K562 (cell line): Measurements from ENCODE around the gene DTNA. TPM values are rescaled to one million over a fixed set of nuclear protein-coding genes. Genes with fewer than 3 reads are reported as not detected.

Source experiments
- ATAC-seq: fragments of 200-7000 bp; cut with Tn5 transposase; 3 replicates; pipeline ENCODE4 v1.9.1; 2020; ENCODE audit warnings: moderate library complexity
- BruUV-seq: library from RNA; stranded (reverse); fragments of 400-500 nt; replicated peaks from 2 replicates; lab custom pipeline; 2021; lab: Mats Ljungman, UMichigan
- CTCF ChIA-PET: fragments of 300-600 bp; formaldehyde crosslinking; extraction: SDS; loops from one replicate; lab custom pipeline; 2021; ENCODE audit warnings: low intra/inter-chr PET ratio; lab: Yijun Ruan, JAX
- POLR2A ChIA-PET: fragments of 300-600, 350-650 bp; sonication (Branson Sonifier 250); formaldehyde crosslinking; extraction: SDS; loops from one replicate; lab custom pipeline; 2021; ENCODE audit warnings: antibody characterized with exemption, inconsistent platforms; lab: Yijun Ruan, JAX
- DNase-seq, 4 experiments: peaks; one replicate each; pipeline versions ENCODE4 v3.0.0 to v3.0.0-alpha.2; 2011 to 2018; ENCODE audit warnings: low spot score in 3 of 4, mixed read lengths in 3 of 4; ENCODE audit errors: extremely low read depth in 1 of 4
- FAIRE-seq: peaks from 2 replicates; lab custom pipeline; 2011; peaks lifted over from hg19 to GRCh38; lab: Jason Lieb, UNC
- H2AFZ ChIP-seq: 2 replicates; pipeline ENCODE4 v1.6.0; 2011; ENCODE audit warnings: low read depth, low read length, control low read depth, inconsistent platforms
- H3K27ac ChIP-seq: fragments of 200-600 bp; 3 replicates; pipeline ENCODE4 v1.8.0; 2011; ENCODE audit warnings: low read depth, mild to moderate bottlenecking, control low read depth, inconsistent platforms, low read length, moderate library complexity, mixed read lengths; ENCODE audit errors: extremely low read depth
- H3K27me3 ChIP-seq, 2 experiments: fragments of 300-600 bp in 1 of 2; 2 replicates in 1 of 2; 3 replicates in 1 of 2; pipeline versions ENCODE4 v1.6.0 to v1.8.0; 2011; ENCODE audit warnings: inconsistent platforms in 2 of 2, low read length in 2 of 2, mild to moderate bottlenecking in 1 of 2, mixed read lengths in 1 of 2, moderate library complexity in 1 of 2; ENCODE audit not compliant: control insufficient read depth in 2 of 2, insufficient read depth in 2 of 2
- H3K36me3 ChIP-seq: fragments of 300-600 bp; 3 replicates; pipeline ENCODE4 v1.8.0; 2011; ENCODE audit warnings: mild to moderate bottlenecking, low read length, inconsistent platforms; ENCODE audit not compliant: control insufficient read depth, insufficient read depth
- H3K4me1 ChIP-seq, 2 experiments: fragments of 200-600 bp in 1 of 2; replicated peaks in 1 of 2; 2 replicates in 1 of 2; 3 replicates in 1 of 2; pipeline versions ENCODE4 v1.5.1 to v1.8.0; 2011; ENCODE audit warnings: inconsistent platforms in 2 of 2, low read length in 2 of 2, mild to moderate bottlenecking in 1 of 2, mixed read lengths in 1 of 2, moderate library complexity in 1 of 2; ENCODE audit not compliant: control insufficient read depth in 2 of 2, insufficient read depth in 2 of 2
- H3K4me2 ChIP-seq: 2 replicates; pipeline ENCODE4 v1.6.1; 2011; ENCODE audit warnings: low read length, control low read depth, inconsistent platforms, mixed read lengths; ENCODE audit not compliant: insufficient read depth
- H3K4me3 ChIP-seq: fragments of 200-600 bp; sonication (generic), shearing (Covaris generic); 2 replicates; pipeline ENCODE4 v1.5.1; 2016; ENCODE audit warnings: control low read depth, inconsistent platforms
- H3K79me2 ChIP-seq: fragments of 200-600 bp; 3 replicates; pipeline ENCODE4 v1.8.0; 2011; ENCODE audit warnings: low read length, inconsistent platforms; ENCODE audit not compliant: control insufficient read depth, insufficient read depth
- H3K9ac ChIP-seq, 2 experiments: 2 replicates each; pipeline versions ENCODE4 v1.6.0 to v1.6.1; 2011; ENCODE audit warnings: low read depth in 2 of 2, low read length in 2 of 2, control low read depth in 1 of 2, inconsistent platforms in 1 of 2, mild to moderate bottlenecking in 1 of 2, mixed read lengths in 1 of 2; ENCODE audit not compliant: insufficient read depth in 1 of 2
- H3K9me1 ChIP-seq: one replicate; pipeline ENCODE4 v1.6.0; 2011; ENCODE audit warnings: inconsistent platforms, mild to moderate bottlenecking, low read length, moderate library complexity; ENCODE audit not compliant: control insufficient read depth, insufficient read depth
- H3K9me3 ChIP-seq: replicated peaks from 2 replicates; pipeline ENCODE4 v1.5.1; 2011; ENCODE audit warnings: low read depth, low read length, inconsistent platforms; ENCODE audit not compliant: control insufficient read depth, insufficient read depth
- H4K20me1 ChIP-seq: replicated peaks from 2 replicates; pipeline ENCODE4 v1.6.1; 2011; ENCODE audit warnings: low read length, inconsistent platforms, mixed read lengths; ENCODE audit not compliant: control insufficient read depth, insufficient read depth
- ATF1 ChIP-seq, 2 experiments: fragments of 450-650 bp in 1 of 2; IDR thresholded peaks; 2 replicates each; pipeline ENCODE4 v1.6.1; 2016; ENCODE audit warnings: missing compliant biosample characterization in 1 of 2, missing genetic modification characterization in 1 of 2
- GABPA ChIP-seq: fragments of 200-800 bp; sonication (Bioruptor generic); conservative IDR thresholded peaks from 2 replicates; pipeline ENCODE4 v1.6.1; 2016; ENCODE audit warnings: low read depth, missing genetic modification characterization, missing compliant biosample characterization
- PBX2 ChIP-seq, 2 experiments: IDR thresholded peaks in 1 of 2; conservative IDR thresholded peaks in 1 of 2; 2 replicates each; pipeline ENCODE4 v1.6.1; 2016; ENCODE audit warnings: low read depth in 2 of 2, mild to moderate bottlenecking in 1 of 2, missing compliant biosample characterization in 1 of 2, missing genetic modification characterization in 1 of 2, moderate library complexity in 1 of 2
- WGBS: fragments of 100-300 bp; shearing (Covaris generic); methylation state at CpG from one replicate; pipeline ENCODE4 v1.1.6; 2016; ENCODE audit warnings: low coverage, mixed read lengths; ENCODE audit not compliant: insufficient coverage; ENCODE audit errors: missing lambda C conversion rate; 5-methylcytosine and 5-hydroxymethylcytosine counted together
- in situ Hi-C: fragments of 300-500 bp; cut with MboI; formaldehyde crosslinking; loops from 4 replicates; pipeline ENCODE4 v1.15.0; 2018; ENCODE audit warnings: inconsistent platforms, mixed read lengths
- intact Hi-C: fragments of 100-400 bp; cut with micrococcal nuclease; formaldehyde crosslinking; loops from 2 replicates; pipeline ENCODE4 v1.14.2; 2022
- polyA plus RNA-seq, 8 experiments: library from polyadenylated mRNA; depleted of rRNA in 4 of 8; stranded (reverse) in 5 of 8; unstranded in 3 of 8; fragments of >200 nt; fragmentation: Nextera tagmentation in 2 of 8; fragmentation: Illumina TruSeq in 1 of 8; extraction: Ambion mirVana in 2 of 8; extraction: Trizol in 1 of 8; gene quantifications; 2 replicates each; pipeline versions ENCODE4 v1.2.1 to v1.2.3, GENCODE V29; 2011 to 2014; ENCODE audit warnings: inconsistent platforms in 1 of 8, missing spikeins in 1 of 8
- total RNA-seq, 7 experiments: library from RNA; depleted of rRNA in 6 of 7; stranded (reverse); fragments of >200 nt in 6 of 7; fragmentation: Illumina TruSeq in 2 of 7; extraction: Trizol in 2 of 7; gene quantifications; 2 replicates each; pipeline versions ENCODE4 v1.2.1 to v1.2.3, GENCODE V29; 2011 to 2021; ENCODE audit warnings: low replicate concordance in 1 of 7
- TF ChIP-seq, protein P1 (sequence below), 2 experiments: fragments of 450-650 bp; formaldehyde crosslinking in 1 of 2; IDR thresholded peaks; 2 replicates each; pipeline versions ENCODE4 v1.4.0 to v1.6.1; 2014 to 2020; ENCODE audit warnings: mild to moderate bottlenecking in 2 of 2, borderline replicate concordance in 1 of 2, low read depth in 1 of 2

Gene DTNA
- total and polyA plus RNA-seq, 9 of the 15 experiments (the other 6 are each of a cell fraction or from before 2014, with no cell fraction given), result 0.07 to 2.4 (median 0.22) TPM; not detected in 2

- CTCF ChIA-PET, result no interaction called here
Observed at GRCh38 chr18:34875150-34875549, 165.1 kb downstream of the DTNA start.

More at GRCh38 chr18:34875150-34875549, 165.1 kb downstream of the DTNA start:
- H3K9me1 ChIP-seq, result no peaks in the 10 kb centered on the region
- peak; percentile 48; the same call in 1 of the 3 replicates for ATAC-seq
- FAIRE-seq, result no peak
- intact Hi-C loops, result no loop called here
- TF ChIP-seq, protein P1, sequence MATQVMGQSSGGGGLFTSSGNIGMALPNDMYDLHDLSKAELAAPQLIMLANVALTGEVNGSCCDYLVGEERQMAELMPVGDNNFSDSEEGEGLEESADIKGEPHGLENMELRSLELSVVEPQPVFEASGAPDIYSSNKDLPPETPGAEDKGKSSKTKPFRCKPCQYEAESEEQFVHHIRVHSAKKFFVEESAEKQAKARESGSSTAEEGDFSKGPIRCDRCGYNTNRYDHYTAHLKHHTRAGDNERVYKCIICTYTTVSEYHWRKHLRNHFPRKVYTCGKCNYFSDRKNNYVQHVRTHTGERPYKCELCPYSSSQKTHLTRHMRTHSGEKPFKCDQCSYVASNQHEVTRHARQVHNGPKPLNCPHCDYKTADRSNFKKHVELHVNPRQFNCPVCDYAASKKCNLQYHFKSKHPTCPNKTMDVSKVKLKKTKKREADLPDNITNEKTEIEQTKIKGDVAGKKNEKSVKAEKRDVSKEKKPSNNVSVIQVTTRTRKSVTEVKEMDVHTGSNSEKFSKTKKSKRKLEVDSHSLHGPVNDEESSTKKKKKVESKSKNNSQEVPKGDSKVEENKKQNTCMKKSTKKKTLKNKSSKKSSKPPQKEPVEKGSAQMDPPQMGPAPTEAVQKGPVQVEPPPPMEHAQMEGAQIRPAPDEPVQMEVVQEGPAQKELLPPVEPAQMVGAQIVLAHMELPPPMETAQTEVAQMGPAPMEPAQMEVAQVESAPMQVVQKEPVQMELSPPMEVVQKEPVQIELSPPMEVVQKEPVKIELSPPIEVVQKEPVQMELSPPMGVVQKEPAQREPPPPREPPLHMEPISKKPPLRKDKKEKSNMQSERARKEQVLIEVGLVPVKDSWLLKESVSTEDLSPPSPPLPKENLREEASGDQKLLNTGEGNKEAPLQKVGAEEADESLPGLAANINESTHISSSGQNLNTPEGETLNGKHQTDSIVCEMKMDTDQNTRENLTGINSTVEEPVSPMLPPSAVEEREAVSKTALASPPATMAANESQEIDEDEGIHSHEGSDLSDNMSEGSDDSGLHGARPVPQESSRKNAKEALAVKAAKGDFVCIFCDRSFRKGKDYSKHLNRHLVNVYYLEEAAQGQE (IDR thresholded peaks at IDR 0.05; ENCODE audit: borderline replicate concordance), result no peak
- TF ChIP-seq, protein P1 (CRISPR knock-in tag; IDR thresholded peaks at IDR 0.05; ENCODE audit: low read depth), result no peak
- TF ChIP-seq ATF1 (CRISPR knock-in tag; IDR thresholded peaks at IDR 0.05) (no peak), ATF1 (tag; IDR thresholded peaks at IDR 0.05) (peak; percentile 53; the same call in 1 of the 2 replicates), PBX2 (CRISPR knock-in tag; IDR thresholded peaks at IDR 0.05; ENCODE audit: low read depth) (no peak), PBX2 (tag; conservative IDR thresholded peaks at IDR 0.05; ENCODE audit: low read depth) (peak; percentile 42; the same call in 1 of the 2 replicates), GABPA (0 out of 2 replicates have a peak, but pooled peaks have one; percentile 17)
- TF ChIP-seq, all 486 proteins: peak for 3
- no peak overlapping the region for H3K4me3 ChIP-seq
- H4K20me1 ChIP-seq, result no peaks in the 10 kb centered on the region
- H3K9ac ChIP-seq, result no peak overlapping the region
- no peak for DNase-seq
- no peaks in the 10 kb centered on the region for H3K9me3 ChIP-seq
- in situ Hi-C loops, result no loop called here
- no peaks in the 10 kb centered on the region for H3K4me1 ChIP-seq
- POLR2A ChIA-PET, result no interaction called here
- no peaks in the 10 kb centered on the region for H3K36me3 ChIP-seq
- no peaks in the 10 kb centered on the region for H3K27me3 ChIP-seq
- WGBS, result 1% methylated on average over 7 of the region's 7 CpGs
- H3K27ac ChIP-seq, result no peak overlapping the region
- BruUV-seq, result no TSS peak
- no peak overlapping the region for H3K4me2 ChIP-seq
- no peaks in the 10 kb centered on the region for H3K79me2 ChIP-seq
- H2AFZ ChIP-seq, result no peak overlapping the region
